GM18511 (cell line): ENCODE results near the gene JAKMIP1.

ENCODE experiments used
- ATAC-seq: cut with Tn5 transposase; IDR thresholded peaks from one replicate; pipeline ENCODE4 v1.9.1; 2021; ENCODE audit warnings: mild to moderate bottlenecking, moderate library complexity; ENCODE audit not compliant: unreplicated experiment

Gene JAKMIP1

GRCh38 chr4:6200011-6200921 is at the start of gene JAKMIP1:
TSS of gene JAKMIP1 (minus strand) at chr4:6200549. CDS start at chr4:6112850, 87,699 bp downstream.
- ATAC-seq, result peak; percentile 84

- ATAC-seq, result no peak
Measured at GRCh38 chr4:6248394-6248793, 48.0 kb upstream of the JAKMIP1 start.

GRCh38 chr4:6246170-6246634 is 45.9 kb upstream of the JAKMIP1 start:
- no peak for ATAC-seq

- ATAC-seq, result no peak
Measured at GRCh38 chr4:6245246-6246169, 45.2 kb upstream of the JAKMIP1 start.

GRCh38 chr4:6242271-6243029 is 42.1 kb upstream of the JAKMIP1 start:
- ATAC-seq, result no peak

- no peak for ATAC-seq
Measured at GRCh38 chr4:6241062-6241845, 40.9 kb upstream of the JAKMIP1 start.

- no peak for ATAC-seq
Measured at GRCh38 chr4:6239968-6240367, 39.6 kb upstream of the JAKMIP1 start.

- ATAC-seq, result no peak
Measured at GRCh38 chr4:6239486-6239885, 39.1 kb upstream of the JAKMIP1 start.

- ATAC-seq, result no peak
Measured at GRCh38 chr4:6236816-6237390, 36.6 kb upstream of the JAKMIP1 start.

GRCh38 chr4:6235901-6236640 is 35.7 kb upstream of the JAKMIP1 start:
- no peak for ATAC-seq

GRCh38 chr4:6235012-6235411 is 34.7 kb upstream of the JAKMIP1 start:
- ATAC-seq, result no peak

GRCh38 chr4:6233929-6234328 is 33.6 kb upstream of the JAKMIP1 start:
- ATAC-seq, result no peak

GRCh38 chr4:6232836-6233785 is 32.8 kb upstream of the JAKMIP1 start:
- ATAC-seq, result no peak

- no peak for ATAC-seq
Measured at GRCh38 chr4:6231663-6232165, 31.4 kb upstream of the JAKMIP1 start.

GRCh38 chr4:6230827-6231662 is 30.7 kb upstream of the JAKMIP1 start:
- ATAC-seq, result no peak

- no peak for ATAC-seq
Measured at GRCh38 chr4:6230502-6230785, 30.1 kb upstream of the JAKMIP1 start.
